Neuronal stem cell (in vitro differentiated cells): Measurements from ENCODE around the gene PTPRE.

Source experiments
- DNase-seq: peaks from one replicate; pipeline ENCODE4 v3.0.0-alpha.2; 2013; ENCODE audit warnings: low spot score
- H2AFZ ChIP-seq: one replicate; pipeline ENCODE4 v1.6.1; 2013; ENCODE audit warnings: mild to moderate bottlenecking, low read length, inconsistent platforms
- H2AK5ac ChIP-seq: 2 replicates; pipeline ENCODE4 v1.6.1; 2013; ENCODE audit warnings: low read depth, mild to moderate bottlenecking, inconsistent platforms, low read length, moderate library complexity, mixed read lengths
- H2BK120ac ChIP-seq: 2 replicates; pipeline ENCODE4 v1.6.1; 2013; ENCODE audit warnings: low read depth, mild to moderate bottlenecking, inconsistent platforms, low read length, moderate library complexity, mixed read lengths
- H2BK12ac ChIP-seq: one replicate; pipeline ENCODE4 v1.6.1; 2013; ENCODE audit warnings: low read length, inconsistent platforms
- H2BK15ac ChIP-seq: 2 replicates; pipeline ENCODE4 v1.6.1; 2013; ENCODE audit warnings: mild to moderate bottlenecking, low read length, inconsistent platforms, mixed read lengths
- H2BK5ac ChIP-seq: one replicate; pipeline ENCODE4 v1.6.1; 2013; ENCODE audit warnings: inconsistent platforms, mild to moderate bottlenecking, low read length, moderate library complexity
- H3K14ac ChIP-seq: one replicate; pipeline ENCODE4 v1.6.1; 2013; ENCODE audit warnings: low read length, inconsistent platforms
- H3K18ac ChIP-seq: 2 replicates; pipeline ENCODE4 v1.6.1; 2013; ENCODE audit warnings: low read length, inconsistent platforms
- H3K23ac ChIP-seq: 2 replicates; pipeline ENCODE4 v1.6.1; 2013; ENCODE audit warnings: low read depth, mild to moderate bottlenecking, mixed read lengths, low read length, inconsistent platforms; ENCODE audit not compliant: poor library complexity
- H3K27ac ChIP-seq: replicated peaks from 3 replicates; pipeline ENCODE4 v1.5.1; 2013; ENCODE audit warnings: low read length, inconsistent platforms
- H3K27me3 ChIP-seq, 3 experiments: 2 replicates each; pipeline ENCODE4 v1.6.1; 2013; ENCODE audit warnings: low read length in 3 of 3, mild to moderate bottlenecking in 2 of 3, inconsistent platforms in 1 of 3, low read depth in 1 of 3, mixed read lengths in 1 of 3, moderate library complexity in 1 of 3; ENCODE audit not compliant: control insufficient read depth in 3 of 3, insufficient read depth in 3 of 3
- H3K36me3 ChIP-seq, 2 donors: replicated peaks in 1 of 2; 2 replicates each; pipeline ENCODE4 v1.6.1; 2013; ENCODE audit warnings: low read length in 2 of 2; ENCODE audit not compliant: control insufficient read depth in 2 of 2, insufficient read depth in 2 of 2
- H3K4ac ChIP-seq: 2 replicates; pipeline ENCODE4 v1.6.1; 2013; ENCODE audit warnings: inconsistent platforms, mild to moderate bottlenecking, low read length, moderate library complexity
- H3K4me1 ChIP-seq, 2 donors: 1 replicate in 1 of 2; 2 replicates in 1 of 2; pipeline ENCODE4 v1.6.1; 2013; ENCODE audit warnings: low read length in 2 of 2, low read depth in 1 of 2; ENCODE audit not compliant: control insufficient read depth in 2 of 2, insufficient read depth in 1 of 2
- H3K4me2 ChIP-seq: one replicate; pipeline ENCODE4 v1.6.1; 2013; ENCODE audit warnings: mild to moderate bottlenecking, low read length, inconsistent platforms; ENCODE audit not compliant: insufficient read depth, poor library complexity, severe bottlenecking
- H3K4me3 ChIP-seq, 2 donors: 2 replicates each; pipeline ENCODE4 v1.5.1; 2013; ENCODE audit warnings: low read length in 2 of 2, mild to moderate bottlenecking in 2 of 2, inconsistent platforms in 1 of 2, moderate library complexity in 1 of 2
- H3K79me1 ChIP-seq: one replicate; pipeline ENCODE4 v1.6.1; 2013; ENCODE audit warnings: low read depth, mild to moderate bottlenecking, inconsistent platforms, low read length, moderate library complexity
- H3K9ac ChIP-seq: one replicate; pipeline ENCODE4 v1.6.1; 2013; ENCODE audit warnings: mild to moderate bottlenecking, low read depth, low read length, inconsistent platforms; ENCODE audit not compliant: poor library complexity
- H3K9me3 ChIP-seq, 2 donors: replicated peaks in 1 of 2; 2 replicates each; pipeline versions ENCODE3 to v1.6.1; 2013; ENCODE audit warnings: low read length in 2 of 2, mild to moderate bottlenecking in 2 of 2, inconsistent platforms in 1 of 2, low read depth in 1 of 2, mixed read lengths in 1 of 2, moderate library complexity in 1 of 2; ENCODE audit not compliant: control insufficient read depth in 2 of 2, insufficient read depth in 1 of 2
- H4K8ac ChIP-seq: one replicate; pipeline ENCODE4 v1.6.1; 2013; ENCODE audit warnings: low read depth, mild to moderate bottlenecking, inconsistent platforms, low read length, moderate library complexity
- H4K91ac ChIP-seq: one replicate; pipeline ENCODE4 v1.6.1; 2013; ENCODE audit warnings: low read length, low read depth, mild to moderate bottlenecking, inconsistent platforms; ENCODE audit not compliant: poor library complexity
- WGBS, 2 donors: extraction: QIAGEN DNeasy Blood & Tissue Kit; methylation state at CpG; one replicate each; pipeline ENCODE4 v1.1.7; 2013; ENCODE audit warnings: missing lambda C conversion rate in 2 of 2, mixed read lengths in 1 of 2; ENCODE audit not compliant: insufficient read length in 2 of 2, insufficient replicate concordance in 1 of 2; ENCODE audit errors: extremely low coverage in 2 of 2; 5-methylcytosine and 5-hydroxymethylcytosine counted together

The PTPRE gene

GRCh38 chr10:127874671-127875448 is 32.0 kb upstream of the PTPRE start:
- H3K9me3 ChIP-seq = peaks cover 0 to 1% of the 10 kb centered on the region in 2 donors
- H3K36me3 ChIP-seq = no peaks in the 10 kb centered on the region
- H3K4me3 ChIP-seq = no peak overlapping the region
- H2AFZ ChIP-seq = no peak overlapping the region
- no peak overlapping the region for H2BK120ac ChIP-seq
- no peak overlapping the region for H3K4ac ChIP-seq
- H3K9ac ChIP-seq = no peak overlapping the region
- no peaks in the 10 kb centered on the region for H3K79me1 ChIP-seq
- DNase-seq = no peak
- H3K27me3 ChIP-seq = no peaks in the 10 kb centered on the region
- no peak overlapping the region for H3K4me2 ChIP-seq
- H3K14ac ChIP-seq = peak overlapping the region; percentile 60
- no peak overlapping the region for H3K18ac ChIP-seq
- H3K23ac ChIP-seq = no peak overlapping the region
- H2BK12ac ChIP-seq = no peak overlapping the region
- no peak overlapping the region for H3K27ac ChIP-seq
- no CpG with 5 or more reads among the region's 11 CpGs for WGBS, 2 donors
- no peak overlapping the region for H2BK5ac ChIP-seq
- no peak overlapping the region for H2BK15ac ChIP-seq
- H3K4me1 ChIP-seq = peaks cover 0 to 5% of the 10 kb centered on the region in 2 donors
- peak overlapping the region; percentile 5 for H2AK5ac ChIP-seq
- no peak overlapping the region for H4K91ac ChIP-seq
- no peak overlapping the region for H4K8ac ChIP-seq

- Histone ChIP-seq H2BK15ac (no peak overlapping the region), H4K8ac (no peak overlapping the region), H3K4ac (no peak overlapping the region), H3K36me3 (no peaks in the 10 kb centered on the region), H3K18ac (no peak overlapping the region), H4K91ac (no peak overlapping the region), H3K9ac (no peak overlapping the region), H3K14ac (peak overlapping the region; percentile 60), H2AFZ (no peak overlapping the region), H3K27me3 (no peaks in the 10 kb centered on the region), H2BK5ac (no peak overlapping the region), H3K4me1 (peaks cover 0 to 6% of the 10 kb centered on the region in 2 donors), H3K79me1 (no peaks in the 10 kb centered on the region), H3K4me2 (no peak overlapping the region), H3K4me3 (peak overlapping the region in 1 of 2 donors; percentile 12), H3K9me3 (peaks cover 0 to 1% of the 10 kb centered on the region in 2 donors), H3K23ac (no peak overlapping the region), H2AK5ac (no peak overlapping the region), H2BK12ac (no peak overlapping the region), H3K27ac (no peak overlapping the region), H2BK120ac (no peak overlapping the region)
- DNase-seq = no peak
- WGBS, 2 donors = no CpG with 5 or more reads among the region's 6 CpGs
These were observed 31.5 kb upstream of the PTPRE start for GRCh38 chr10:127875449-127875765.

GRCh38 chr10:127875916-127876315 is 31.0 kb upstream of the PTPRE start:
- H3K27me3 ChIP-seq = no peaks in the 10 kb centered on the region
- no peak overlapping the region for H3K14ac ChIP-seq
- no peak overlapping the region for H3K4me3 ChIP-seq
- H3K9me3 ChIP-seq = peaks cover 0 to 1% of the 10 kb centered on the region in 2 donors
- H4K8ac ChIP-seq = no peak overlapping the region
- H3K9ac ChIP-seq = no peak overlapping the region
- H3K27ac ChIP-seq = no peak overlapping the region
- H3K23ac ChIP-seq = no peak overlapping the region
- H2AFZ ChIP-seq = no peak overlapping the region
- WGBS, 2 donors = no CpG with 5 or more reads among the region's 5 CpGs
- H3K4ac ChIP-seq = no peak overlapping the region
- no peak overlapping the region for H3K4me2 ChIP-seq
- no peak overlapping the region for H4K91ac ChIP-seq
- no peak overlapping the region for H2BK5ac ChIP-seq
- no peaks in the 10 kb centered on the region for H3K36me3 ChIP-seq
- H2BK120ac ChIP-seq = no peak overlapping the region
- H2AK5ac ChIP-seq = no peak overlapping the region
- H2BK12ac ChIP-seq = no peak overlapping the region
- no peak for DNase-seq
- no peak overlapping the region for H3K18ac ChIP-seq
- peaks cover 0 to 7% of the 10 kb centered on the region in 2 donors for H3K4me1 ChIP-seq
- no peaks in the 10 kb centered on the region for H3K79me1 ChIP-seq
- H2BK15ac ChIP-seq = no peak overlapping the region

- H3K4ac ChIP-seq = no peak overlapping the region
- WGBS, 2 donors = no CpG with 5 or more reads among the region's 4 CpGs
- H3K36me3 ChIP-seq = no peaks in the 10 kb centered on the region
- peaks cover 0 to 7% of the 10 kb centered on the region in 2 donors for H3K4me1 ChIP-seq
- H2BK12ac ChIP-seq = no peak overlapping the region
- H3K4me2 ChIP-seq = no peak overlapping the region
- H4K8ac ChIP-seq = no peak overlapping the region
- H2AFZ ChIP-seq = no peak overlapping the region
- no peaks in the 10 kb centered on the region for H3K79me1 ChIP-seq
- no peak overlapping the region for H2BK5ac ChIP-seq
- DNase-seq = no peak
- no peak overlapping the region for H3K18ac ChIP-seq
- H3K9me3 ChIP-seq = no peaks in the 10 kb centered on the region
- no peak overlapping the region for H3K9ac ChIP-seq
- no peak overlapping the region for H4K91ac ChIP-seq
- no peak overlapping the region for H3K23ac ChIP-seq
- no peaks in the 10 kb centered on the region for H3K27me3 ChIP-seq
- no peak overlapping the region for H3K4me3 ChIP-seq
- no peak overlapping the region for H2BK15ac ChIP-seq
- no peak overlapping the region for H2AK5ac ChIP-seq
- H3K27ac ChIP-seq = no peak overlapping the region
- H2BK120ac ChIP-seq = no peak overlapping the region
- H3K14ac ChIP-seq = no peak overlapping the region
These were observed 29.8 kb upstream of the PTPRE start for GRCh38 chr10:127877116-127877515.
